D721Med (cell line): ENCODE measurements around the gene ANTXR1.

ENCODE experiments used
- DNase-seq: peaks from one replicate; pipeline ENCODE4 v3.0.0; 2011; ENCODE audit warnings: low spot score; ENCODE audit not compliant: insufficient read length
- FAIRE-seq: peaks from 2 replicates; lab custom pipeline; 2011; peaks lifted over from hg19 to GRCh38; lab: Jason Lieb, UNC
- TF ChIP-seq, protein P1 (sequence below): IDR thresholded peaks from 2 replicates; pipeline ENCODE4 v1.5.1; 2012; ENCODE audit warnings: mild to moderate bottlenecking, control low read depth; ENCODE audit not compliant: insufficient read depth; ENCODE audit errors: missing control alignments

The ANTXR1 gene

DNA sequence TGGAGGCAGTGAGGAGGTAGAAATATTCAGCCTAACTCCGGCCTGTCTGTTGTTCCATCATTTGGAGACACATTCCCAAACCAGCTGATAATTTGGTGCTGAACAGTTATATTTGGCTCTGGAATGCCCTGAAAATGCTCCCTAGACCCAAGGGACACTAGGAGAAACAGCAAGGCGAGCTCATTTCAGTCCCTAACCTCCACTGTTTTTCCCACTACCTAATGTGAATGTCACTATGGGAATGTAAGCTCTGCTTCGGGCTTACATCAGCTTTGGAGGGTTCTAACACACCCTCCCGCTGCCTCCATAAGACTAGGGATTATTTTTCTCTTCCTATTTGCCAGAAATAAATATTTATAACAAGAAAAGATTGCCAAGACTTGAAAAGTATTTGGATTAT is 103.5 kb downstream of the ANTXR1 start:
- FAIRE-seq = no peak
- DNase-seq = no peak
- TF ChIP-seq, protein P1, sequence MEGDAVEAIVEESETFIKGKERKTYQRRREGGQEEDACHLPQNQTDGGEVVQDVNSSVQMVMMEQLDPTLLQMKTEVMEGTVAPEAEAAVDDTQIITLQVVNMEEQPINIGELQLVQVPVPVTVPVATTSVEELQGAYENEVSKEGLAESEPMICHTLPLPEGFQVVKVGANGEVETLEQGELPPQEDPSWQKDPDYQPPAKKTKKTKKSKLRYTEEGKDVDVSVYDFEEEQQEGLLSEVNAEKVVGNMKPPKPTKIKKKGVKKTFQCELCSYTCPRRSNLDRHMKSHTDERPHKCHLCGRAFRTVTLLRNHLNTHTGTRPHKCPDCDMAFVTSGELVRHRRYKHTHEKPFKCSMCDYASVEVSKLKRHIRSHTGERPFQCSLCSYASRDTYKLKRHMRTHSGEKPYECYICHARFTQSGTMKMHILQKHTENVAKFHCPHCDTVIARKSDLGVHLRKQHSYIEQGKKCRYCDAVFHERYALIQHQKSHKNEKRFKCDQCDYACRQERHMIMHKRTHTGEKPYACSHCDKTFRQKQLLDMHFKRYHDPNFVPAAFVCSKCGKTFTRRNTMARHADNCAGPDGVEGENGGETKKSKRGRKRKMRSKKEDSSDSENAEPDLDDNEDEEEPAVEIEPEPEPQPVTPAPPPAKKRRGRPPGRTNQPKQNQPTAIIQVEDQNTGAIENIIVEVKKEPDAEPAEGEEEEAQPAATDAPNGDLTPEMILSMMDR = no peak

DNA sequence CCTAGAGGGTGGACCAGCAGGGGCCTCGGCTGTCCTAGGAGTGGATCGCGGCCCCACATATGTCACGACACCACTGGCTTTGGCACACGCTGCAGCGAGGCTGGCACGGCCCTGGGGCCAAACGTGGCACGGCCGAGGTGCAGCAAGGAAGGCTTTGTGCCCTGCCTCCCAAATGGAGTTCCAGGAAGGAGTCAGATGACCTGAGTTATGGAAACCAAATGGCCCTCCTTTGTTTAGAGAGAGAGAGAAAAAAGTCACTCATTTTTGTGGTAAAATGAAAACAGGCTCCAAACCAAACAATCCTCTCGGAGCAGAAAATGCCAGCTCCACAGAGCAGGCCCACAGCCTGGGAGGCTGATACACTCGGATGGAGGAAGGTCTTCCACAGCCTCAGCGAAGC is 105.6 kb downstream of the ANTXR1 start:
- DNase-seq = no peak
- no peak for FAIRE-seq
- TF ChIP-seq, protein P1 = no peak

DNA sequence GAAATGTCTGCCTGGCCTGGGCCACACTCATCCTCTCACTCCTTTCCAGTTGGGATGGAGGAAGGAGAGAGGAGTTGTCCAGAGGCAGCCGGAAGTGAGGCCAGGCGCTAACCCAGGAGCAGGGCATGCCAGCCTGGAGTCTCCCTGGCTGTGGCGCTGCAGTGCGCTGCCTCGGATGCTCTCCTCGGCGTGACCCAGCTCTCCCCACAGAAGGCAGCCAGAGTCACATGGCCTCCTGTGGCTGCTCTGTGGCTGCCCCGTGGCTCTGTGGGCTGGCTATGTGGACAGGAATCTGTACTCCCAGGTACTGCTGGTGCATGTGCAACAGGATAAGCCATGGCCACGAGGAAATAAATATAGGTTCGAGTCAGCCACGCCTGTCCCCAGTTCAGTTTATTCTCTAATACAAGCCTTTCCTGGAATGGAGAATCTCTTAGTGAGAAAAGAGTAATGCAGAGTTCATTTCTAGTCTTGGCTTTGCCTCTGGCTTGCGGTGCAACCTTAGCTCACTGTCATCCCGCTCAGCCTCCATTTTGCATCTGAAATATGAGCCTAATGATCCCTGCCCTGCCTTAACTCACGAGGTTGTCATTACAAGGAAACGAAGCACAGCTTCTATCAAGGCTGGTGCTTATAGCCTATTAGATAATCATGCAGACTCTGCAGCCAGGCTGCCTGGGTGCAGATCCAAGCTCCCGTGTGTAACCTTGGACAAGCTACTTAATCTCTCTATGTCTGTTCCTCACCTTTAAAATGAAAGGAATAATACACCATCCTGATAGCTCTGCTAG is 106.3 kb downstream of the ANTXR1 start:
- no peak for DNase-seq
- TF ChIP-seq, protein P1 = no peak
- FAIRE-seq = no peak

DNA sequence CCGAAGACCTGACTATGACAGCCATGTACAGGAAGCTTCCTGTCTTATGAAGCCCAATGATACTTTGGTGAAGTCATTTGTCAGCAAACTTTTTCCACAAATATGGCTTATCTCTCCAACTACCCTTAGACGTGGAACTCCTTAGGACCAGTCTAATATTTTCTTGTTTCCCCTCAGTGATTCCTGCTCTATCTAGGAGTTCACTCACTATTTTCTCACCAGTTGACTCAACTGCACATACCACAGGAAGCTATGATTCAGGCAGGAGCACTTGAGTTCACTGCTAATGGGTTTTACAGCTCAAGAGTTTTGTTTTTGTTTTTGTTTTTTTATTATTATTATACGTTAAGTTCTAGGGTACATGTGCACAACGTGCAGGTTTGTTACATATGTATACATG is 109.3 kb downstream of the ANTXR1 start:
- DNase-seq (no peak), FAIRE-seq (no peak)
- TF ChIP-seq, protein P1 = no peak

DNA sequence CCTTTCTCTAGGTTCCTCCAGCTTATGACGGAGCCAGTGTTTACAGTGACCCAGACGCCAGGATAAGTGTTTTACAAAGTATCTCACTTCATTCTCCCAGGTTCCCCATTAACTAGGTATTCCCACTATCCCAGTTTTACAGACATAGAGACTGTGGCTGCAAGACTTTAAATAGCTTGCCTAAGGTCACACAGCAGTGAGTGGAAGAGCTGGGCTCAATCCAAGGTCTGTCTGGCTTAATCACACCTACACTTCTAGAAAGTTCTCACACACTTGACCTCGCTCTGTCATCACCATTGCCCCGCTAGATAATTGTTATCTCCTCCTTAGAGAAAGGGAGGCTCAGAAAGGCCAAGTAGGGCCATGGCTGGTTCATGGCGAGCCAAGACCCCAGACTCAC is 110.2 kb downstream of the ANTXR1 start:
- TF ChIP-seq, protein P1 = no peak
- FAIRE-seq (no peak), DNase-seq (no peak)

DNA sequence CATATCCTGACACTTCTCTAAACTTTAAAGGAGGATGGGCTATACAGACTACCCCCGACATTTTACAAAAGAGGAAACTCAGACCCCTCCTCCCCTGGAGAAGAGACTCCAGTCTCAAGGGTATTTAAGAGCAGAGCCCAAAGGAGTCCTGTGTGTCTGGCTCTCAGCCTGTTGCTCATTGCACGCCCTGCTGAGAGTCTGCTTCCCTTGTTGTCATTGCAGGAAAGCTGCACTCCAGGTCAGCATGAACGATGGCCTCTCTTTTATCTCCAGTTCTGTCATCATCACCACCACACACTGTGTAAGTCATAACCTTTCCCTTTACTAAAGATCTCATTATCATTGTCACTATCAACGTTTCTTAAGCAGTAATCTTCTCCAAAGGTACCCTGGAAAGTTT is 111.4 kb downstream of the ANTXR1 start:
- FAIRE-seq (no peak), DNase-seq (no peak)
- TF ChIP-seq, protein P1 = no peak

DNA sequence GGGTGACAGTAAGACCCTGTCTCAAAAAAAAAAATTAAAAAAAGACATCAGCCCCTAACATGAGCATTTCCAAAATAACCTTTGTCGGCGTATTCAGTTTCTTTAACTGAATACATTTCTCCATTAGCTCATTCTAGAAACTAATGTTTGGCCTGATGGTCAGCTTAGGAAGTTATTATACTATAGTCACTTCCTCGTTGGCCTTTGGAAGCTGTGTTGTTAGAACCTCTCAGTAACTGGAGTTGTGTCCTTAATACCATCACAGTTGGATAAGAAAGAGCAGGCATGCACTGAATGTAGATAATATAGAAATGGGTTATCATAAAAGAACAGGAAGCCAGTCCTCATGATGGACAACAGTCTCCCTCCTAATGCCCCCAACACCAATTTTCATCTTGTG is 112.8 kb downstream of the ANTXR1 start:
- TF ChIP-seq, protein P1 = no peak
- FAIRE-seq (no peak), DNase-seq (no peak)
